Effector memory CD4-positive, alpha-beta T cell (primary cell): Measurements from ENCODE around the gene TMEM72.
"Not testable (repeated sequence)": the region's sequence is repeated elsewhere in the genome, so short reads cannot be mapped to it uniquely, and the experiment has no call there.

ENCODE experiments used
- DNase-seq, 3 donors: peaks; one replicate each; pipeline ENCODE4 v3.0.0-alpha.2; 2020
- H3K27ac ChIP-seq: 2 replicates; pipeline ENCODE4 v1.7.0; 2013; ENCODE audit warnings: mild to moderate bottlenecking, low read length, moderate library complexity; ENCODE audit not compliant: insufficient read depth, poor library complexity, severe bottlenecking
- H3K27me3 ChIP-seq: replicated peaks from 2 replicates; pipeline ENCODE4 v1.7.0; 2013; ENCODE audit warnings: mild to moderate bottlenecking, low read length; ENCODE audit not compliant: insufficient read depth, control insufficient read depth, poor library complexity, severe bottlenecking
- H3K36me3 ChIP-seq: 2 replicates; pipeline ENCODE4 v1.7.0; 2013; ENCODE audit warnings: mild to moderate bottlenecking, low read length, moderate library complexity; ENCODE audit not compliant: control insufficient read depth, insufficient read depth
- H3K4me1 ChIP-seq: 2 replicates; pipeline ENCODE4 v1.7.0; 2013; ENCODE audit warnings: low read length, mild to moderate bottlenecking; ENCODE audit not compliant: control insufficient read depth, insufficient read depth, poor library complexity, severe bottlenecking
- H3K4me3 ChIP-seq: 2 replicates; pipeline ENCODE4 v1.7.0; 2013; ENCODE audit warnings: low read length, low read depth, mild to moderate bottlenecking; ENCODE audit not compliant: insufficient read depth, poor library complexity, severe bottlenecking
- H3K9me3 ChIP-seq: 2 replicates; pipeline ENCODE4 v1.7.0; 2013; ENCODE audit warnings: mild to moderate bottlenecking, low read length, moderate library complexity; ENCODE audit not compliant: control insufficient read depth
- total RNA-seq, 3 donors: gene quantifications; one replicate each; lab custom pipeline; 2026; lab: John Stamatoyannopoulos, UW

Gene TMEM72
- total RNA-seq = 0 reads per million in 3 donors

DNA sequence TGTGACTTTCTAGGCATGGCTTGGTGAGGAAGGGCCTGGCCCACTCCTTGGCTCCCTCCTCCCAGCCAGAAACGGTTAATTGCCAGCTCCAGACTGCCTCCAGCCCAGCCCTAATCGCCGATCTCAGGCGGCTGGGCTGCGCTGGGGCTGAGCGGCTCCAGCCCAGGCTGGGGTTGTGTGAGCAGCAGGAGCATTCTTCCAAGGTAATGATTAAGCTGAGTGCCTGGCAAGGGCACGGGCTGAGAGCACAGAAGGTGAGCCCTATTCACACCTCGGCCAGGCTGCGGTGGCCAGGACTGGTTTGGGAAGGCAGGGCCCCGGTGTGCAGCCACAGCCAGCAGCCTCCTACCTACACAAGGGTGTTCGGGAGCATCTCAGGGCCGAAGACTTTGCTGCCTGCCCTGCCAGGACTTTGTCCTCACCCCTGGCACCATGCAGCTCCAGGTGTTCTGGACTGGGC lies at the start of gene TMEM72:
TMEM72 (plus strand) TSS at position 257 of the 460 bp plus-strand sequence; CDS start at position 433, 176 bp downstream.
- H3K4me1 ChIP-seq = peaks cover 10% of the 10 kb centered on the region
- no peak within 1 kb of the TSS for H3K27ac ChIP-seq
- H3K36me3 ChIP-seq = no peaks in the 10 kb centered on the region
- DNase-seq = no peak
- no peaks in the 10 kb centered on the region for H3K27me3 ChIP-seq
- no peak within 1 kb of the TSS for H3K4me3 ChIP-seq
- H3K9me3 ChIP-seq = no peaks in the 10 kb centered on the region

DNA sequence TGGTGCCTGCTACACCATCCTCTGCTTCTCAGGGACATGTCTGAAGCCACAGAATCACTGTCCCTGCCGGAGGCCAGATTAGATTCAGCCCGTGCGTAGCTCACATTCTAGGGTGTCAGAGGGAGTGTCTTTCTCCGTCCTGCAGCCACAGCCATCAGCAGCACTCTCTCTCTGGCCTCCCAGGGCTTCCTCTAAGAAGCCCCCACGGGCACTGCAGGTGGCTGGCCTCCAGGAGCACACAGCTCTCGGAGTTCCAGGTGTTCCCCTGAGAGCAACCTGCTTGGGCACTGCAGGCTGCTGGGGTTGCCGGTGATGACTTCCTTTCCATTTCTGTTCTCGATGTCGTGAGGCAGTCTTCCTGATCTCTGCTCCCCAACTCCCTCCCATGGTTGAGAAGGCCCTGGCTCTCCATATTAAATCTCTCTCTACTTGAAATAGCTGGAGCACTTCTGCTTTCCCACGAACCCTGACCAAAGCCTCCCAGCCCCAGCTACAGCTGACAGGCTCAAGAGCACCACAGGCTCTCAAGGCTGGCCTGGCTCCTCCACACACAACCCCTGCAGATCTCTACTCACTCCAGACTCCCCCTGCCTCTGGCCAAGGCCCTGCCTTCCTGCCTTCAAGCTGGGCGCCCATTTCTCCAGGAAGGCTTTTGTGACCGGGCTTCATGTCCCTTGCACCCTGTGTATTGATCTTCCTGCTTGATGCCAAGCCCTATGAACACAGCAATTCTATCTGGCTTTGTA lies 49.0 kb upstream of the TMEM72 start:
- Histone ChIP-seq H3K4me1 (peaks cover 2% of the 10 kb centered on the region), H3K4me3 (no peak overlapping the region), H3K9me3 (no peaks in the 10 kb centered on the region), H3K27ac (no peak overlapping the region), H3K27me3 (peaks cover 11% of the 10 kb centered on the region), H3K36me3 (no peaks in the 10 kb centered on the region)
- no peak for DNase-seq

DNA sequence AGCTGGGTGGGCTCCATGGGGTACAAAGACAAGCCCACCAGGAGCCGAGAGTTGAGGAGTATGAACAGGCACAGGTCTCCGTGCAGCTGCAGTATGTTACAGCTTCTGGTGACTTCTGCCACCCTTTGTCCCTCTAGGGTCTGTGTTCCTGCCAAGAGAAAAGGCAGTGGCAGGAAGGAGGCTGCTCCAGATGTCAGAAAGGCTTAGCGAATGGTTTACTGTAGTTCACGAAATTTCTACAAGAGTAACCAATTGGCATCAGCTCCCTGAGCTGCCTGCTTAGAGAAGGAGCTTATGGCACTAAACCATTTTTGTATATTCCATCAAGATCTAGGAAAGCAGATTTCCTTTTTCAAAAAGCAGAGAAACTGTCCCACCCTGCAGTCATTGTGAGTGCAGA lies 48.2 kb upstream of the TMEM72 start:
- DNase-seq = no peak
- Histone ChIP-seq H3K27ac (no peak overlapping the region), H3K4me3 (no peak overlapping the region), H3K4me1 (peaks cover 2% of the 10 kb centered on the region), H3K9me3 (no peaks in the 10 kb centered on the region), H3K27me3 (peaks cover 11% of the 10 kb centered on the region), H3K36me3 (no peaks in the 10 kb centered on the region)

DNA sequence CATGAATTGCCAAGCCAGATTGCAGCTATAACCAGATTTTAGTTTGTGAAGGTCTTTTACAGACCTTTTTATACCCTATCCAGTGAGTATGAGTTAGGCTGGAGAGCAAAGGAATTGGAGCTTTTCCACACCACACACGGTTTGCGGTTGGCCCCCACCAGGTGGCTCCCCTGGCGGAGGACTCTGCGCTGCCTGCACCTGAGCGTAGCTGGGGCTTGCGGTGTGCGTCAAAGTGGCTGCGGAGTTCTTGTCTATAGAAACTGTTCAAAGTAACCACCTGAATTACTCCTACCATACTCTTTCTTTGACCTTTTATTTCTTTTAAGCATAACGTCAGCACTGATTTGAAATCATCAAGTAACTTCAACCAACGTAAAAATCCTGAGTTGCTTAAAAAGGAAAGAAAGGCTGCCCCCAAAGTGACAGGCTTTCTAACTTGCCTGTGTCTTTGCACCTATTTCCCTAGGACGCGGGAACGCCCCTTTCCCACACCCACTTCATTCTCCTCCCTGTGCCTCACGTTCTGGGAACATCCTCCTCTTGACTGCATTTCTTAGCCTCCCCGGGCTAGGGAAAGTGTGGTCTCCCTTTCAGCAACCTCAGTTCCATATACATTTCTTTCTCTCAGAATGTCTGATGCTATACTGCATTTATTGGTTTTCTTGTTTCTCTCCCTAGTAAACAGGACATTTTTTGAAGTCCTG lies 47.6 kb upstream of the TMEM72 start:
- Histone ChIP-seq H3K36me3 (no peaks in the 10 kb centered on the region), H3K27ac (no peak overlapping the region), H3K4me1 (peaks cover 2% of the 10 kb centered on the region), H3K4me3 (peak overlapping the region; percentile 69), H3K9me3 (no peaks in the 10 kb centered on the region), H3K27me3 (peaks cover 11% of the 10 kb centered on the region)
- no peak for DNase-seq

DNA sequence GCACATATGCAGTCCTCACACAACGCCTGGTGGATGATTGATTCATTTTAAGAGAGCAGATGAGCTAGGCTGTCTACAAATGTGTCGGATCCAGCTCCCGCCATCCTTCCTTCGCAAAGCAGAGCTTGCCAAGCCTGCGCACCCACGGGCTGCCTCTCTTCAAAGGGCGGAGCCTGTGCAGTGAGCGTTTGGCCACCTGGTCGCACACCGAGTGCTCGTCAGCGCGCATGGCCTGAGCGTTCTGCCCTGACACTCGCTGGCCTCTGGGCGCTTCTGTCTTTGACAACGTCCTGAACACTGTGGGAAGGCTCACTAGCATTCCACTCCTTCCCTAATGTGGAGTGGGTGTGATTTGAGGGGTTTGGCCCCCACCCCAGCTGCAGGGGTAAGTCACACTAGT lies 47.1 kb upstream of the TMEM72 start:
- H3K9me3 ChIP-seq = no peaks in the 10 kb centered on the region
- H3K36me3 ChIP-seq = no peaks in the 10 kb centered on the region
- peaks cover 11% of the 10 kb centered on the region for H3K27me3 ChIP-seq
- H3K4me3 ChIP-seq = peak overlapping the region; percentile 69
- peaks cover 2% of the 10 kb centered on the region for H3K4me1 ChIP-seq
- H3K27ac ChIP-seq = no peak overlapping the region
- DNase-seq = no peak

DNA sequence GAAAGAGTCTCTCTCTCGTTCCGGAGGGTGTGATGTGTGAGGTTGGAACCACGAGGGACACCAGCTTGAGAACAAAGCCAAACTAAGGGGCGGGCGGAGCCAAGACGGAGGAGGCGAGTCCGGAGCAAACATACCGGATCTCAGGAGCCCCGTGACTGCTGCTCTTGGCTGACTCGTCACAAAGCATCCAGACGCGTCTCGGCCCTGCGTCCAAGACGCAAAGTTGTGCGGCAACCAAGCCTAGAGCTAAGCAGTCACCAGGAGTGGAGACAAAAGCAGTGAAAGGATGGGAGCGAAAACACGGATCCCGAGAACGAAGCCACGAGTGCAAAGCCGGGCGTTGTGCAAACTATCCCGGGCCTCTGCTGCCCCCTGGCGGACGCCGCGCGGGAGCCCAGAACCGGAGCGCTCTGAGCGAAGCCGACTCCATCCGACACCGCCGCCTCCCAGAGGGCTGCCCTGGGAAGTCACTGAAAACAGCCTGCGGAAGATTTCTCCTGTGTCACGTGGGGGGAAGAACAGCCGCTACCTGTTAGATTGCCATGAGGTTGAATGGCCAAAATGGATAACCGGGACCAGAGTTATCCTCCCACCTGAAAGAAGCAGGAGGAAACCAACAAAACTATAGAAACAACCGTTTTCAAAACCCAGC lies 46.4 kb upstream of the TMEM72 start:
- H3K4me3 ChIP-seq = peak overlapping the region; percentile 69
- no peak overlapping the region for H3K27ac ChIP-seq
- H3K27me3 ChIP-seq = peaks cover 11% of the 10 kb centered on the region
- H3K4me1 ChIP-seq = peaks cover 2% of the 10 kb centered on the region
- H3K36me3 ChIP-seq = no peaks in the 10 kb centered on the region
- no peaks in the 10 kb centered on the region for H3K9me3 ChIP-seq
- peak; percentile 44 to 63 (median 52) for DNase-seq

DNA sequence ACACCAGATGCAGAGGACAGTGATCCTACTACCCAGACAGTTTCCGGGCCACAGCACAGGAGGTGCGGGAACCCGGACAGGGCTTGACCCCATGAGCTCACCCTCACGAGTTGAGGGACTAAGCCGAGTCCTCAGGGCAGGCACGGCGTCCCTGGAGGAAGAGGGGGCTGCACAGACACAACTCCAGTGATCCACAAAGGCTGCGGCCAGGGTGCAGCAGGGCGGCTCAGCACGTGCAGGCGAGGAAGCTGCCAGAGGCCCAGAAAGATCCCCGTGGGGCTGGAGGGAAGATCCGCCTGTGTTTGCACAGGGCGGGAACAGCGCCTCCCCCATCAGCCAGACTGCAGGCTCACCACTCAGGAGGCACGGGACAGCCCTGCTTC lies 45.9 kb upstream of the TMEM72 start:
- peaks cover 2% of the 10 kb centered on the region for H3K4me1 ChIP-seq
- no peaks in the 10 kb centered on the region for H3K9me3 ChIP-seq
- no peak for DNase-seq
- H3K36me3 ChIP-seq = no peaks in the 10 kb centered on the region
- no peak overlapping the region for H3K4me3 ChIP-seq
- H3K27ac ChIP-seq = no peak overlapping the region
- H3K27me3 ChIP-seq = peaks cover 11% of the 10 kb centered on the region

DNA sequence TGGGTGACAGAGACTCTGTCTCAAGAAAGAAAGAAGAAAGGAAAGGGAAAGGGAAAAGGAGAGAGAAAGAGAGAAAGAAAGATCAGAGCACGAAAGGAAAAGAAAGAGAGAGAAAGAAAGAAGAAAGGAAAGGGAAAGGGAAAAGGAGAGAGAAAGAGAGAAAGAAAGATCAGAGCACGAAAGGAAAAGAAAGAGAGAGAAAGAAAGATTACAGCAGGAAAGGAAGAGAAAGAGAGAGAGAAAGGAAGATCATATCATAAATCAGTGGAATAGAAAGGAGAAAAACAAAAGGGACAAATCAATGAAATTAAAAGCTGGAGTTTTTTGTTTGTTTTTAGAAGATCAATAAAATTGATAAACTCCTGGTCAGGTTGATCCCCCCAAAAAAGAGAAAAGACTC lies 44.8 kb upstream of the TMEM72 start:
- not testable (repeated sequence) for H3K4me1 ChIP-seq, H3K4me3 ChIP-seq, H3K27ac ChIP-seq, DNase-seq, H3K9me3 ChIP-seq, H3K36me3 ChIP-seq
- H3K27me3 ChIP-seq = peaks cover 11% of the 10 kb centered on the region

DNA sequence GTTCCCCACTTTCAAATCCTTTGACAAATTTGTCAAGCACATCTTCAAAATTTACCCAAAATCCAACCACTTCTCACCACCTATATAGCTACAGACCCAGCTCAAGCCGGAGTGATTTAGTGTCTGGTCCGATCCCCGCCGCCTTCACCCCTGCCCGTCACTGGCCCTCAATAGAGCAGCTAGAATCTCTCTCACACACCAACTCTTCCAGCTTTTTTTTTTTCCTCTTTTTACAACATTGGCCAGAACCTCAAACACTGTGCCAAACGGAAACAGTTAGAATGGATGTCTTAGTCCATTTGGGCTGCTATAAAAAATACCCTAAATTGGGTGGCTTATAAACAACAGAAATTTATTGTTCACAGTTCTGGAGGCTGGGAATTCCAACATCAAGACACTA lies 41.1 kb upstream of the TMEM72 start:
- Histone ChIP-seq H3K4me1 (peaks cover under 1% of the 10 kb centered on the region), H3K27me3 (peaks cover 9% of the 10 kb centered on the region), H3K27ac (no peak overlapping the region), H3K36me3 (no peaks in the 10 kb centered on the region), H3K9me3 (no peaks in the 10 kb centered on the region), H3K4me3 (no peak overlapping the region)
- no peak for DNase-seq

DNA sequence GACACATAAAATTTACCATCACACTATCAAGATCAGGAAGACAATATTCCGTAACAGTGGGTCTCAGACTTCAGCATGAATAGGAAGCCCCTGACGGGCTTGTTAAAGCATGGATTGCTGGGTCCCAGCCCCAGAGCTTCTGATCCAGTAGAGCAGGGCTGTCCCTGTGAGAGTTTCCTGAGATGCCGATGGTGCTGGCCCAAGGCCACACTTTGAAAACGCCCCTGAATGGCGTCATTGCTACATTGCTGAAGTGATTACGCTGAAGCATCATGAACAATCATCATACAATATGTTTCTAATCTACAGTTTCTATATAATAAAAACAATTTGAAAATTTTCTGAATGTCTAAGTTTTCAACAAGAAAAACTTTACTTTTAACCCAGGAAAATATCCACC lies 38.0 kb upstream of the TMEM72 start:
- no peaks in the 10 kb centered on the region for H3K27me3 ChIP-seq
- H3K9me3 ChIP-seq = no peaks in the 10 kb centered on the region
- H3K36me3 ChIP-seq = no peaks in the 10 kb centered on the region
- H3K27ac ChIP-seq = no peak overlapping the region
- H3K4me1 ChIP-seq = no peaks in the 10 kb centered on the region
- no peak overlapping the region for H3K4me3 ChIP-seq
- no peak for DNase-seq
